K562 (cell line): ENCODE results near the gene LPCAT3. TPM values are rescaled to one million over a fixed set of nuclear protein-coding genes. Genes with fewer than 3 reads are reported as not detected.
"Not testable (repeated sequence)": the region's sequence is repeated elsewhere in the genome, so short reads cannot be mapped to it uniquely, and the experiment has no call there.

Source experiments
- ATAC-seq: fragments of 200-7000 bp; cut with Tn5 transposase; 3 replicates; pipeline ENCODE4 v1.9.1; 2020; ENCODE audit warnings: moderate library complexity
- BruUV-seq: library from RNA; stranded (reverse); fragments of 400-500 nt; replicated peaks from 2 replicates; lab custom pipeline; 2021; lab: Mats Ljungman, UMichigan
- CTCF ChIA-PET: fragments of 300-600 bp; formaldehyde crosslinking; extraction: SDS; loops from one replicate; lab custom pipeline; 2021; ENCODE audit warnings: low intra/inter-chr PET ratio; lab: Yijun Ruan, JAX
- POLR2A ChIA-PET: fragments of 300-600, 350-650 bp; sonication (Branson Sonifier 250); formaldehyde crosslinking; extraction: SDS; loops from one replicate; lab custom pipeline; 2021; ENCODE audit warnings: antibody characterized with exemption, inconsistent platforms; lab: Yijun Ruan, JAX
- DNase-seq, 4 experiments: peaks; one replicate each; pipeline versions ENCODE4 v3.0.0 to v3.0.0-alpha.2; 2011 to 2018; ENCODE audit warnings: low spot score in 3 of 4, mixed read lengths in 3 of 4; ENCODE audit errors: extremely low read depth in 1 of 4
- FAIRE-seq: peaks from 2 replicates; lab custom pipeline; 2011; peaks lifted over from hg19 to GRCh38; lab: Jason Lieb, UNC
- H2AFZ ChIP-seq: 2 replicates; pipeline ENCODE4 v1.6.0; 2011; ENCODE audit warnings: low read depth, low read length, control low read depth, inconsistent platforms
- H3K27ac ChIP-seq: fragments of 200-600 bp; 3 replicates; pipeline ENCODE4 v1.8.0; 2011; ENCODE audit warnings: low read depth, mild to moderate bottlenecking, control low read depth, inconsistent platforms, low read length, moderate library complexity, mixed read lengths; ENCODE audit errors: extremely low read depth
- H3K27me3 ChIP-seq, 2 experiments: fragments of 300-600 bp in 1 of 2; 2 replicates in 1 of 2; 3 replicates in 1 of 2; pipeline versions ENCODE4 v1.6.0 to v1.8.0; 2011; ENCODE audit warnings: inconsistent platforms in 2 of 2, low read length in 2 of 2, mild to moderate bottlenecking in 1 of 2, mixed read lengths in 1 of 2, moderate library complexity in 1 of 2; ENCODE audit not compliant: control insufficient read depth in 2 of 2, insufficient read depth in 2 of 2
- H3K36me3 ChIP-seq: fragments of 300-600 bp; 3 replicates; pipeline ENCODE4 v1.8.0; 2011; ENCODE audit warnings: mild to moderate bottlenecking, low read length, inconsistent platforms; ENCODE audit not compliant: control insufficient read depth, insufficient read depth
- H3K4me1 ChIP-seq, 2 experiments: fragments of 200-600 bp in 1 of 2; replicated peaks in 1 of 2; 2 replicates in 1 of 2; 3 replicates in 1 of 2; pipeline versions ENCODE4 v1.5.1 to v1.8.0; 2011; ENCODE audit warnings: inconsistent platforms in 2 of 2, low read length in 2 of 2, mild to moderate bottlenecking in 1 of 2, mixed read lengths in 1 of 2, moderate library complexity in 1 of 2; ENCODE audit not compliant: control insufficient read depth in 2 of 2, insufficient read depth in 2 of 2
- H3K4me2 ChIP-seq: 2 replicates; pipeline ENCODE4 v1.6.1; 2011; ENCODE audit warnings: low read length, control low read depth, inconsistent platforms, mixed read lengths; ENCODE audit not compliant: insufficient read depth
- H3K4me3 ChIP-seq: fragments of 200-600 bp; sonication (generic), shearing (Covaris generic); 2 replicates; pipeline ENCODE4 v1.5.1; 2016; ENCODE audit warnings: control low read depth, inconsistent platforms
- H3K79me2 ChIP-seq: fragments of 200-600 bp; 3 replicates; pipeline ENCODE4 v1.8.0; 2011; ENCODE audit warnings: low read length, inconsistent platforms; ENCODE audit not compliant: control insufficient read depth, insufficient read depth
- H3K9ac ChIP-seq, 2 experiments: 2 replicates each; pipeline versions ENCODE4 v1.6.0 to v1.6.1; 2011; ENCODE audit warnings: low read depth in 2 of 2, low read length in 2 of 2, control low read depth in 1 of 2, inconsistent platforms in 1 of 2, mild to moderate bottlenecking in 1 of 2, mixed read lengths in 1 of 2; ENCODE audit not compliant: insufficient read depth in 1 of 2
- H3K9me1 ChIP-seq: one replicate; pipeline ENCODE4 v1.6.0; 2011; ENCODE audit warnings: inconsistent platforms, mild to moderate bottlenecking, low read length, moderate library complexity; ENCODE audit not compliant: control insufficient read depth, insufficient read depth
- H3K9me3 ChIP-seq: replicated peaks from 2 replicates; pipeline ENCODE4 v1.5.1; 2011; ENCODE audit warnings: low read depth, low read length, inconsistent platforms; ENCODE audit not compliant: control insufficient read depth, insufficient read depth
- H4K20me1 ChIP-seq: replicated peaks from 2 replicates; pipeline ENCODE4 v1.6.1; 2011; ENCODE audit warnings: low read length, inconsistent platforms, mixed read lengths; ENCODE audit not compliant: control insufficient read depth, insufficient read depth
- ETS2 ChIP-seq: IDR thresholded peaks from 2 replicates; pipeline ENCODE4 v1.6.1; 2016; ENCODE audit warnings: borderline replicate concordance, missing genetic modification characterization, mild to moderate bottlenecking, moderate library complexity, missing compliant biosample characterization; ENCODE audit not compliant: poor library complexity, severe bottlenecking
- NCOA6 ChIP-seq: fragments of 450-650 bp; IDR thresholded peaks from 2 replicates; pipeline ENCODE4 v1.6.1; 2017; ENCODE audit warnings: mild to moderate bottlenecking
- ZNF316 ChIP-seq: fragments of 450-650 bp; IDR thresholded peaks from 2 replicates; pipeline ENCODE4 v1.6.1; 2016
- ZNF778 ChIP-seq: fragments of 450-650 bp; formaldehyde crosslinking; IDR thresholded peaks from 2 replicates; pipeline ENCODE4 v1.4.0; 2020; ENCODE audit warnings: mild to moderate bottlenecking, moderate library complexity
- WGBS: fragments of 100-300 bp; shearing (Covaris generic); methylation state at CpG from one replicate; pipeline ENCODE4 v1.1.6; 2016; ENCODE audit warnings: low coverage, mixed read lengths; ENCODE audit not compliant: insufficient coverage; ENCODE audit errors: missing lambda C conversion rate; 5-methylcytosine and 5-hydroxymethylcytosine counted together
- in situ Hi-C: fragments of 300-500 bp; cut with MboI; formaldehyde crosslinking; loops from 4 replicates; pipeline ENCODE4 v1.15.0; 2018; ENCODE audit warnings: inconsistent platforms, mixed read lengths
- intact Hi-C: fragments of 100-400 bp; cut with micrococcal nuclease; formaldehyde crosslinking; loops from 2 replicates; pipeline ENCODE4 v1.14.2; 2022
- polyA plus RNA-seq, 8 experiments: library from polyadenylated mRNA; depleted of rRNA in 4 of 8; stranded (reverse) in 5 of 8; unstranded in 3 of 8; fragments of >200 nt; fragmentation: Nextera tagmentation in 2 of 8; fragmentation: Illumina TruSeq in 1 of 8; extraction: Ambion mirVana in 2 of 8; extraction: Trizol in 1 of 8; gene quantifications; 2 replicates each; pipeline versions ENCODE4 v1.2.1 to v1.2.3, GENCODE V29; 2011 to 2014; ENCODE audit warnings: inconsistent platforms in 1 of 8, missing spikeins in 1 of 8
- total RNA-seq, 7 experiments: library from RNA; depleted of rRNA in 6 of 7; stranded (reverse); fragments of >200 nt in 6 of 7; fragmentation: Illumina TruSeq in 2 of 7; extraction: Trizol in 2 of 7; gene quantifications; 2 replicates each; pipeline versions ENCODE4 v1.2.1 to v1.2.3, GENCODE V29; 2011 to 2021; ENCODE audit warnings: low replicate concordance in 1 of 7
- TF ChIP-seq, protein P1 (sequence below): fragments of 250-450 bp; sonication (Bioruptor Pico); IDR thresholded peaks from 2 replicates; pipeline ENCODE4 v1.5.0; 2021

Gene LPCAT3
- total and polyA plus RNA-seq, 9 of the 15 experiments (the other 6 are each of a cell fraction or from before 2014, with no cell fraction given): 4.9 to 52.5 (median 25.3) TPM

DNA sequence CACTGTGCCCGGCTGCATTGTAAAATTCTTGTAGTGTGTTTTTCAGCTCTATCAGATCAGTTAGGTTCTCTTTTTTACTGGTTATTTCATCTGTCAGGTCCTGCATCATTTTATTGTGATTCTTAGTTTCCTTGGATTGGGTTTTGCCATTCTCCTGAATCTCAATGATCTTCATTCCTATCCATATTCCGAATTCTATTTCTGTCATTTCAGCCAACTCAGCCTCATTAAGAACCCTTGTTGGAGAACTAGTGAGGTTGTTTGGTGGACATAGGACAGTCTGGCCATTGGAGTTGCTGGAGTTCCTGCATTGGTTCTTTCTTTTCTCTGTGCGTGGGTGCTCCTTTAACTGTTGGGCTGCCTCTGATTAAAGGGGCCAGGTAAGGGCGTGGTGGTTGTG, 36.6 kb upstream of the LPCAT3 start:
- Histone ChIP-seq H2AFZ (peak overlapping the region; percentile 61; the same call in 1 of the 2 replicates), H3K4me2 (no peak overlapping the region), H3K9ac (no peak overlapping the region), H4K20me1 (no peaks in the 10 kb centered on the region), H3K9me3 (no peaks in the 10 kb centered on the region), H3K9me1 (no peaks in the 10 kb centered on the region), H3K27me3 (no peaks in the 10 kb centered on the region), H3K4me1 (peaks cover 4 to 14% of the 10 kb centered on the region in 2 experiments; a peak in 3 of 5 replicates), H3K27ac (no peak overlapping the region), H3K36me3 (no peaks in the 10 kb centered on the region), H3K79me2 (no peaks in the 10 kb centered on the region), H3K4me3 (no peak overlapping the region)
- POLR2A ChIA-PET: interaction anchor here (1.2 kb wide), 1 partner anchor 14 kb away, joined by 3 read pairs; no protein-coding TSS in a partner anchor
- ATAC-seq (no peak), FAIRE-seq (no peak), DNase-seq (no peak)
- CTCF ChIA-PET: no interaction called here
- TF ChIP-seq, protein P1, sequence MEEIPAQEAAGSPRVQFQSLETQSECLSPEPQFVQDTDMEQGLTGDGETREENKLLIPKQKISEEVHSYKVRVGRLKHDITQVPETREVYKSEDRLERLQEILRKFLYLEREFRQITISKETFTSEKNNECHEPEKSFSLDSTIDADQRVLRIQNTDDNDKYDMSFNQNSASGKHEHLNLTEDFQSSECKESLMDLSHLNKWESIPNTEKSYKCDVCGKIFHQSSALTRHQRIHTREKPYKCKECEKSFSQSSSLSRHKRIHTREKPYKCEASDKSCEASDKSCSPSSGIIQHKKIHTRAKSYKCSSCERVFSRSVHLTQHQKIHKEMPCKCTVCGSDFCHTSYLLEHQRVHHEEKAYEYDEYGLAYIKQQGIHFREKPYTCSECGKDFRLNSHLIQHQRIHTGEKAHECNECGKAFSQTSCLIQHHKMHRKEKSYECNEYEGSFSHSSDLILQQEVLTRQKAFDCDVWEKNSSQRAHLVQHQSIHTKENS (CRISPR knock-in tag): no peak
- TF ChIP-seq ZNF778 (CRISPR knock-in tag) (no peak), ETS2 (tag) (no peak), NCOA6 (no peak), ZNF316 (no peak)
- no TSS peak for BruUV-seq
- 7% methylated on average over 2 of the region's 4 CpGs for WGBS
- in situ Hi-C loops (no loop called here), intact Hi-C loops (no loop called here)

DNA sequence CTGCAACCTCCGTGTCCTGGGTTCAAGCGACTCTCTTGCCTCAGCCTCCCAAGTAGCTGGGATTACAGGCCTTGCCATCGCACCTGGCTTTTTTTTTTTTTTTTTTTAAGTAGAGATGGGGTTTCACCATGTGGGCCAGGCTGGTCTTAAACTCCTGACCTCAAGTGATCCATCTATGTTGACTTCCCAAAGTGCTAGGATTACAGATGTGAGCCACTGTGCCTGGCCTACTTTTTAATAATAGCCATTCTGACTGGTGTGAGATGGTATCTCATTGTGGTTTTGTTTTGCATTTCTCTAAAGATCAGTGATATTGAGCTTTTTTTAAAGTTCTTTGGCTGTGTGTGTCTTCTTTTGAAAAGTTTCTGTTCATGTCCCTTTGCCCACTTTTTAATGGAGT, 31.7 kb upstream of the LPCAT3 start:
- H3K9me1 ChIP-seq, DNase-seq, H3K4me3 ChIP-seq, H3K9me3 ChIP-seq, H3K4me1 ChIP-seq, H3K79me2 ChIP-seq, in situ Hi-C loops, CTCF ChIA-PET, H3K9ac ChIP-seq, H4K20me1 ChIP-seq, FAIRE-seq, POLR2A ChIA-PET, ATAC-seq, H3K27ac ChIP-seq, H2AFZ ChIP-seq, H3K27me3 ChIP-seq, H3K36me3 ChIP-seq, H3K4me2 ChIP-seq, intact Hi-C loops, BruUV-seq: not testable (repeated sequence)
- 60% methylated on average over 1 of the region's 3 CpGs for WGBS

GRCh38 chr12:7049445-7049951, 31.2 kb upstream of the LPCAT3 start:
- intact Hi-C loops, H3K4me1 ChIP-seq, ATAC-seq, H3K79me2 ChIP-seq, H4K20me1 ChIP-seq, H3K27me3 ChIP-seq, H3K36me3 ChIP-seq, BruUV-seq, in situ Hi-C loops, H2AFZ ChIP-seq, H3K4me2 ChIP-seq, H3K9ac ChIP-seq, CTCF ChIA-PET, H3K27ac ChIP-seq, FAIRE-seq, H3K9me1 ChIP-seq, DNase-seq, H3K4me3 ChIP-seq, H3K9me3 ChIP-seq: not testable (repeated sequence)
- POLR2A ChIA-PET: interaction anchor here (0.7 kb wide), 1 partner anchor 12 kb away, joined by 3 read pairs; no protein-coding TSS in a partner anchor
- WGBS: 69% methylated on average over 10 of the region's 10 CpGs
